HG03103 (cell line): ENCODE data around the gene JPH3.
"Not testable (repeated sequence)": the region's sequence is repeated elsewhere in the genome, so short reads cannot be mapped to it uniquely, and the experiment has no call there.

Experiments
- ATAC-seq: cut with Tn5 transposase; IDR thresholded peaks from one replicate; pipeline ENCODE4 v1.9.1; 2021; ENCODE audit warnings: low read depth; ENCODE audit not compliant: unreplicated experiment

The JPH3 gene

GRCh38 chr16:87675111-87675719 is 72.9 kb downstream of the JPH3 start:
- no peak for ATAC-seq

- ATAC-seq: no peak
Observed at GRCh38 chr16:87677830-87678229, 75.5 kb downstream of the JPH3 start.

- ATAC-seq: no peak
Observed at GRCh38 chr16:87678618-87679017, 76.3 kb downstream of the JPH3 start.

GRCh38 chr16:87679593-87680271 is 77.4 kb downstream of the JPH3 start:
- no peak for ATAC-seq

GRCh38 chr16:87680272-87680644 is 78.0 kb downstream of the JPH3 start:
- ATAC-seq: no peak

GRCh38 chr16:87681051-87681602 is 78.8 kb downstream of the JPH3 start:
- ATAC-seq: not testable (repeated sequence)

GRCh38 chr16:87681981-87682570 is 79.8 kb downstream of the JPH3 start:
- ATAC-seq: no peak

GRCh38 chr16:87682852-87683399 is 80.6 kb downstream of the JPH3 start:
- ATAC-seq: no peak

GRCh38 chr16:87684106-87684677 is 81.9 kb downstream of the JPH3 start:
- ATAC-seq: no peak

- no peak for ATAC-seq
Observed at GRCh38 chr16:87684711-87685404, 82.5 kb downstream of the JPH3 start.

- ATAC-seq: no peak
Observed at GRCh38 chr16:87685405-87685755, 83.1 kb downstream of the JPH3 start.

GRCh38 chr16:87685766-87686165 is 83.5 kb downstream of the JPH3 start:
- ATAC-seq: no peak

GRCh38 chr16:87686697-87687096 is 84.4 kb downstream of the JPH3 start:
- no peak for ATAC-seq

- ATAC-seq: no peak
Observed at GRCh38 chr16:87687126-87687910, 85.0 kb downstream of the JPH3 start.

GRCh38 chr16:87687998-87688529 is 85.8 kb downstream of the JPH3 start:
- no peak for ATAC-seq

- no peak for ATAC-seq
Observed at GRCh38 chr16:87688876-87689815, 86.8 kb downstream of the JPH3 start.

GRCh38 chr16:87689956-87690465 is 87.7 kb downstream of the JPH3 start:
- ATAC-seq: no peak

- ATAC-seq: no peak
Observed at GRCh38 chr16:87690911-87691685, 88.8 kb downstream of the JPH3 start.
